Loucy (cell line): ENCODE measurements around the gene NRCAM.

Source experiments
- CTCF ChIP-seq: fragments of 200-600 bp; sonication (generic); conservative IDR thresholded peaks from 2 replicates; pipeline ENCODE4 v1.5.1; 2014; ENCODE audit warnings: mild to moderate bottlenecking, antibody characterized with exemption, low read length
- EZH2phosphoT487 ChIP-seq: fragments of 200-600 bp; IDR thresholded peaks from 2 replicates; pipeline ENCODE4 v1.6.1; 2018; ENCODE audit warnings: antibody characterized with exemption, mild to moderate bottlenecking, moderate library complexity, borderline replicate concordance

- no peak for TF ChIP-seq CTCF
- TF ChIP-seq EZH2phosphoT487, result no peak
Measured at GRCh38 chr7:108404509-108405420, 51.5 kb downstream of the NRCAM start.
